SH-SY5Y (cell line): ENCODE results near the gene PPP2R2B.

Source experiments
- GATA2 ChIP-seq: IDR thresholded peaks from 2 replicates; pipeline ENCODE4 v1.6.1; 2011; ENCODE audit warnings: mild to moderate bottlenecking, low read depth, low read length
- GATA3 ChIP-seq: IDR thresholded peaks from 2 replicates; pipeline ENCODE4 v1.6.1; 2011; ENCODE audit warnings: low read depth, mild to moderate bottlenecking, low read length, moderate library complexity

DNA sequence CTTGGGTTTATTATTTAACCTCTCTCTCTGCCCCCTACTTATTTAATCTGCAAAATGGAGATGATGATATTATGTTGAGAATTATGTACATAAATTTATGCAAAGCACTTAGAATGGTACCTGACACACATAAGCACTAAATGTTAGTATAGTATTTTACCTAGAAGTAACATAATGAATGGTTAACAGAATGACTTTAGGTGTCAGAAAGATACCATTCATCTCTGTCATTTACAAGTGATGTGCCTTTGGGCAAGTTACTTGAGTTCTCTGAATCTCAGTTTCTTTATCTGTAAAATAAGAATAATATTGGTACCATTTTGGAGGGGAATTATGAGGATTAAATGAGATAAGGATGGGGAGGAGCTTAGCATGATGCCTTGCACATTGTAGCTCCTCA, 159.4 kb downstream of the PPP2R2B start:
- no peak for TF ChIP-seq GATA3
- TF ChIP-seq GATA2 = no peak
